Globus pallidus (tissue), 1 donor: ENCODE data around the gene PTPRN2.
"Not testable (repeated sequence)": the region's sequence is repeated elsewhere in the genome, so short reads cannot be mapped to it uniquely, and the experiment has no call there.

Experiments used
- DNase-seq: peaks from one replicate; pipeline ENCODE4 v3.0.0-alpha.2; 2015; ENCODE audit warnings: low spot score

The PTPRN2 gene

GRCh38 chr7:157795199-157795598, 792.4 kb downstream of the PTPRN2 start:
- no peak for DNase-seq

GRCh38 chr7:157794746-157795065, 792.9 kb downstream of the PTPRN2 start:
- DNase-seq: no peak

DNA sequence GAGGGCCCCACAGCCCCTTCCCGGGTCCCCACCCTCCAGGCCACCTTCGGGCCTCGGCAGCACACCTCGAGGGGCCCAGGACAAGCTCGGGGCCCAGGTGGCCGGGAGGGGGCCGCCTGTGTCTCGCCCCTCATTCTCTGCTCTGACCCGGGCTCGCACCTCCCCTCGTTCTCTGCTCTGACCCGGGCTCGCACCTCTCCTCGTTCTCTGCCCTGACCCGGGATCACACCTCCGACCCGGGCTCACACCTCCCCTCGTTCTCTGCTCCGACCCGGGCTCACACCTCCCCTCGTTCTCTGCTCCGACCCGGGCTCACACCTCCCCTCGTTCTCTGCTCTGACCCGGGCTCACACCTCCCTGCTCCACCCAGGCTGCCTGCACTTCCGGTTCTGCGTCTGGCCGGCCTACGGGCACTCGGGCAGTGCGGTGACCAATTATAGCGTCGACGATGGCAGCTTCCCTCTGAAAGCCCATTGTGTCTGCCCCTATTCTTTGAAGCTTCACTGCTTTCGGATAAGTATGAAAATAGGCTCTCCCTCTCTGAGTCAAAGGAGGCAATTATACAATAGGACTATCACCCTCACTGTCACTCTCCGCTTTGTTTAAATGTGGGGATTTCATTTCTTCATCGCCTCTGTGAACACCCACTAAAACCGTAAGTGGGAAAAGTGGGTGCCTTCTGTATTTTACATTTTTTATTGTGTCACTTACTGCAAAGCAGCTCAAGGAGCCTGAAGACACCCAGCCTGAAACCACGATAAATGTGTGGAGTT, 793.5 kb downstream of the PTPRN2 start:
- DNase-seq: no peak

DNA sequence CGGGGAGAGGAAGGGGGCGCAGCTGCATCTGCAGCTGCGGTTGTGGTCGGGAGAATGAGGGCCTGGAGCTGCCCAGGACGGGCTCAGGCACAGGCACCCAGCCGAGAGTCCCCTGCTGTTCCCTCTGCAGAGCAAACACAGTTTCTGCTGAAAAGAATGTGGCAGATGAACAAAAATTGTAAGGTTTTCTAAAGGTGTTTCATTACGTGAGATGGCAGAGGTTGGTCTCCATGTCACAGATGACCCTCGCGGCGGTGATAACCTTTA, 794.6 kb downstream of the PTPRN2 start:
- no peak for DNase-seq

GRCh38 chr7:157792241-157793086, 795.2 kb downstream of the PTPRN2 start:
- no peak for DNase-seq

DNA sequence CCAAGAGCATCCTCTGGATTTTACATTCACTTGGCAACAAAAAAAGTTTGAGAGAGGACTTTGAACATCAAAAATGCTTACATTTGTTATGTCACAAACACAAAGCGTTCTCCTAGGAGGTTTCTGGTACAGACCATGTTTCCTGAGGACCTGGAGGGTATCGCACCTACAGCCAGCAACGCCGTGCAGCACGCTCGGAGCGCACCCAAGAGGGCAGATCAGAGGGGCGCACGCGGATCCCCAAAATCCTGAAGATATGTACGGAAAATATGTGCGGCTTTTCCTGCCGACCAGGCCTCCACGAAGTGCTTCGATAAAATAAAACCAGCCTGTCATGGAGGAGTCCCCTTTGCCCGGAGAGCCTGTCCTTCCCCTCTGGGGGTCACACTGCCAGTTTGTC, 796.0 kb downstream of the PTPRN2 start:
- DNase-seq: no peak

DNA sequence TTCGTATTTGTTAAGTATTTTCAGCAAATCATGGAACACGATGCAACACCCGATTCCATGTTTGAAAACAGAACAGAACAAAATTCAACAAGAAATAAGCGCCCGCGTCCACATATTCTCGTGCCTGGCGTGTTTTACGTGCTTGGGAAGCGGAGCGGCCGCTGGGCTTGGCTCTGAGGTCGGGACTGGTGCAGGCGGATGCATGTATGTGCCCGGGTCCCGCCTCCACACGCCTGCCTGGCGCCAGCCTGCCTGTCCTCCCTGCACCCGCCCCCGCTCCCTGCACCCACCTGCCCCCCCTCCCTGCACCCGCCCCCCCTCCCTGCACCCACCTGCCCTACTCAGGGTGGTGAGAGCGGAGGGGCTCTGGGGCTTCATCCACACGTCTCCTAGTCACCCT, 796.4 kb downstream of the PTPRN2 start:
- no peak for DNase-seq

DNA sequence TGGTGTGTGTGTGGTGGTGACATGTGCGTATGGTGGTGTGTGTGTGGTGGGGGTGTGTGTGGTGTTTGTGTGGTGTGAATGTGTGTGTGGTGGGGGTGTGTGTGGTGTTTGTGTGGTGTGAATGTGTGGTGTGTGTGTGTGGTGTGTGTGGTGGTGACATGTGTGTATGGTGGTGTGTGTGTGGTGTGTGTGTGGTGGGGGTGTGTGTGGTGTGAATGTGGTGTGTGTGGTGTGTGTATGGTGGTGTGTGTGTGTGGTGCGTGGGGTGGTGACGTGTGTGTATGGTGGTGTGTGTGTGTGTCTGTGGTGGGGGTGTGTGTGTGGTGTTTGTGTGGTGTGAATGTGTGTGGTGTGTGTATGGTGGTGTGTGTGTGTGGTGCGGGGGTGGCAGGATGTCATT, 797.7 kb downstream of the PTPRN2 start:
- no peak for DNase-seq

GRCh38 chr7:157789094-157789493, 798.5 kb downstream of the PTPRN2 start:
- DNase-seq: no peak

GRCh38 chr7:157788573-157788972, 799.0 kb downstream of the PTPRN2 start:
- no peak for DNase-seq

- no peak for DNase-seq
Measured at GRCh38 chr7:157787275-157787701, 800.3 kb downstream of the PTPRN2 start.

DNA sequence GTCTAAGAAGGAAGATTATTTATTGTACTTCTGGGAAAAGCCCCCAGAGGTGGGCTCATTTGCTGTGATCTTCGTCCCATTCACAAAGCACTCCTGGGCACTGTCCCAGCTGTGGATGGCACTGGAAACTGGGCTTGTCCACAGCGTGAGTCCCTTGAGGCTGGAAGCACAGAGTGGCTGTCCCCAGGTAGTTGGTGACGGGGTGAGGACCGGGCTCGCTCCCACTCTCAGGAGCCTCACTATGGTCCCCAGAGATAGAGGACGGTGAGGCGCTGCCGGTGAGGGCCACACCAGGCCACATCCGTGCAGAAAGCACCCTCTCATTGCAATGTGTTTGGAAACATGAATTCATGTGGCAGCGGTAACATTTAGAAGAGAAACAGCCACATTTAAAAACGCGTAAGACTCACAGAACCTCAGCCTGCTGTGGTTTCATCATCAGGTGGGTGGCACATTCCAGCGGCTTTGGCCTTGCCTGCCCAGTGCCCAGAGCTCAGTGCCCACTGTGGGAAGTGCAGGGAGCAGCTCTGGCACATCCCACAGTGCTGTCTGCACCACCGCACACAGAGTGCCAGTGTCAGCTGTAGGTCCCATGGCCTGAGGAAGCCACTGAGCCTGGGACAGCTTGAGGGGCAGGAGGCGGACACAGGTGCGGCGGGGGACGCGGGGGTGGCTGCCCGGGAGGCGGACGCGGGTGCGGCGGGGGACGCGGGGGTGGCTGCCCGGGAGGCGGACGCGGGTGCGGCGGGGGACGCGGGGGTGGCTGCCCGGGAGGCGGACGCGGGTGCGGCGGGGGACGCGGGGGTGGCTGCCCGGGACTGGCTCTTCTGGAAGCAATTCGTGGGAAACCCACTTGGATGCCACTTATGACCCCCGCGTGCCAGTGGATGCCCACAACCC, 801.0 kb downstream of the PTPRN2 start:
- no peak for DNase-seq

- no peak for DNase-seq
Measured at GRCh38 chr7:157785486-157786186, 802.0 kb downstream of the PTPRN2 start.

GRCh38 chr7:157784979-157785441, 802.6 kb downstream of the PTPRN2 start:
- peak; percentile 81 for DNase-seq

DNA sequence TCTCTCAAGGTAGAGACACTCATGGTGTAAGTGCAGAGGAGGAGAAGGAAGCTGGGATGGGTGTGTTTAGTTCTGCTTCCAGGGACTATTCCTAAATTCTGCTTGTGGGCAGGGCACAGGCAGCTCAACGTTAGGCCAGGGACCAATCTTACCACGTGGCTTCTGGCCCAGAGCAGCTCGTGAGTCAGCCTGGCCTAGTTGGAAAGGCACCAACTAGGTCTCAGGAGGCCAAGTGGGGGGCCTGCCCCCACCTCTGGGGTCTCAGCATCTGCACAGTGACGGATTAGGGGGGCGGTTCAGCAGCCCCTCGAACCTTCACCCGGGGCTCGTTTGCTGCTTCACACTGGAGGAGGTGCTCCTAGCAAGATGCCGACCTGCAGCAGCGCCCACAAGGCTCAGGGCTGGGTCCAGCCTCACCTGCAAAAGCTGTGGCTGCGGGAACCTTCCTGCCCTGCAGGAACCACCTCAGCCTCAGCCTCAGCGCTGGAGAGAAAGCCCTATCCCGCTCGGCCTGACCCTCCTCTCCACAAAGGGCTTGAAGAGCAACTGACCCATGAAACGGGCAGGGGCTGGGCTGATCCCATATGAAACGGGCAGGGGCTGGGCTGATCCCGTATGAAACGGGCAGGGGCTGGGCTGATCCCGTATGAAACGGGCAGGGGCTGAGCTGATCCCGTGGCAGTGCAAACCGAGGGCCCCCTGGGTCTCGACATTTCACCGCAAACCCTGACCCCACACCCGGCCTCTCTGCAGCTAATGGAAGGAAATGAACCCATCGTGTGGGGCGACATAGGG, 803.4 kb downstream of the PTPRN2 start:
- DNase-seq: no peak

DNA sequence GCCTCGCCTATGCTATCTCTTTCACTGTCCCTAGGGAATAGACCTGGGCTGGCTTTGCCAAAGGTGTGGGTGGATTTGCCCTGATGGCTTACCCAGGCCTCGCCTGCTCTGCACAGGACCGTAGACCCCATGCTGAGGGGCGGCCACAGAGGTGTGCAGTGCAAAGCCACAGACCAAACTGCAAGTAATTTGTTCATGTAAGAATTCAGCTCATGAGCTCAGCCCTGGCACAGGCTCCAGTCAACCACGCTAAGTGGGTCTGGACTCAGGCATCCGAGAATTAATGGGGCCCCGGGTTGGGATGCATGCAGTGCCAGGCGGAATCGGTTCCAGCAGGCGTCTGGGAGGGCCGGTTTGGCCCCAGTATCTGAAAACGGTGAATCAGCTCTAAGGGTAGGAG, 805.6 kb downstream of the PTPRN2 start:
- DNase-seq: no peak

DNA sequence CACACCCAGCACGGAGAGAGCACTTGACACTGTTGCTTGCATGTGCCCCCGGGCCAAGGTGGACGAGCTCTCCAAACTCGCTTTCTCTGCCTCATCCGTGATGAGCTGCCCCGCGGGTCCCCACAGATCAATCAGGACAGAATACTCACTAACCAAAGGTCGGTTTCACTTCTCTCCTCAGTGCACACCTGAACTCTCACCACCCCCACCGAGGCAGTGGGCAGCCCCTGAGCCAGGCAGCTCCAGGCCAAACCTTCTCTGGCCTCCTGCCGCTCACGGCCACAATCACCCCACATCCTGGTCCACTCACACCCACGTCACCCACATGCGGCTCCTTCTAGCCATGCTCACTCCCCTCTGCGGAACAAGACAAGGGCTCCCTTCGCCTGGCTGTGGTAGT, 806.9 kb downstream of the PTPRN2 start:
- no peak for DNase-seq

DNA sequence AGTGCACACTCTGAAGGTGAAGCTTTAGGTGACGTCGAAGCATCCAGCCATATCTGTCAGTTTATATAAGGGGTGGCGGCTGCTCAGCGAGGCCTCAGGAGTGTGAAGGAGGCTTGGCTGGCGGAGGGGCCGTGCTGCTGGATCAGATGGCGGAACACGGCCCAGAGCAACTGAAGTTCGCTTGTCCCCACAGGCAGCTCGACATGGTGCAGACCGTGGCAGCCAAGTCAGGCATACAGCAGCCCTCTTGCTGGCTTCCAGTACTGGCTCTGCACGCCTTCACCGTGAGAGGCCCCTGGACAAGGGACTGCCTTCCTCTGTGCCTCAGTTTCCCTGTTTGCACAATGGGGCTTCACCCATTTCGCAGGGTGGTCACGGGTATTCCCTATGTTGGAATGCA, 807.3 kb downstream of the PTPRN2 start:
- no peak for DNase-seq

DNA sequence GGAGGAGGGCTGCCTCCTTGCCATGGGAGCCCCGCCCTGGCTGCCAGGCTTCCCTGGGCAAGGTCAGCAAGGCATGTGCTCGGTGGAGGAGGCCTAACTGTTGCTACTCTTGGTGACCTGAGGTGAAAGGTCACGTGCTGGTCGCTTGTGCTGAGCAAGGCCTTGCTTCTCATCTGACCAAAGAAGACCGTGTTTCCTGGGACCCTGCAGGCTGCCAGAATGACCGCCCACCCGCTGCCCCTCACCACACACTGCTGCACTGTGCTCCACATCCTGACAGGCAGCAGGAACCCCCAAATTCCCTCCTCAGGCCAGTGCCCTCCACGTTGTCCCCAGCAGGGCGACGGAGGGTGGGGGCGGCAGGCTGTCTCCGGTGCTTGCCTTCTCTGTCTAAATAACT, 808.4 kb downstream of the PTPRN2 start:
- DNase-seq: no peak

DNA sequence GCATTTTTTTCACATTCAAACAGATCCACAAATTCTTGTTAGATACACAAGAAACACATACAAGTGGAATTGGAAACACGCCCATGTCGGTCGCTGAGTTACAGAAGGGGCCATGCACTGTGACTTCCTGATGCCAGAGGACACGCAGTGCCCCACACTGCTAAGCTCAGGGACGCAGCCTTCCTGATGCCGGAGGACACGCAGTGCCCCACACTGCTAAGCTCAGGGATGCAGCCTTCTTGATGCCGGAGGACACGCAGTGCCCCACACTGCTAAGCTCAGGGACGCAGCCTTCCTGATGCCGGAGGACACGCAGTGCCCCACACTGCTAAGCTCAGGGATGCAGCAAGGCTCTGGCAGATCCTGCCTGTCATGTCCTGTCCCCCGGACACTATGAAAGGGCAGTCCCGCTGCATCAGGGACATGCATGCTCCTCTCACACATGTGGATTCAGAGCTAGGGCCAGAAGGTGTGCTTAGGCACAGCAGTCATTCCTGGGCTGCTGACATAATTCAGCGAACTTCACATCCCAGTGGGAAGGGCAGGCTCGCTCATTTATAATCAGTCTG, 810.3 kb downstream of the PTPRN2 start:
- DNase-seq: not testable (repeated sequence)
